GM12874 (cell line): ENCODE data around the gene STK38L.

ENCODE experiments used
- TF ChIP-seq, protein P1 (sequence below): IDR thresholded peaks from 2 replicates; pipeline ENCODE4 v1.5.1; 2011; ENCODE audit warnings: low read depth, mild to moderate bottlenecking, control low read depth, low read length, moderate library complexity; ENCODE audit not compliant: insufficient read depth

The STK38L gene

DNA sequence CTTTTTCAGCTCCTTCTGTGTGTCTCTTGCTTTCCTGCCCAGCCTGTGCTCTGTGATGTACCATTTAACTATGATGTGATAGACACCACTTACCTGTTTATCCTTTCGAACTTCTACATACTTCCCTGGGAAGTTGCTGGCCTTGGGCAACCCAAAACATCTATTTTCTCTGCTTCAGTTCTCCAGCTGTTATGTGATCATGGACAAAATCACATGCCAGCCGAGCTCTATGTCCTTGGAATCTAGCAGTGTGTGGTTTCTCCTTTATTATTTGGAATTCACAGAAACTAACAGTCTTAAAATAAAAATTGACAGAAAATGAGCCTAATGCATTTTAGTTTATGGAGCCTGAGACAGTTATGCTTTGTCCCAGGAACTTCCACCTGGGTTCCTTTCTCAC lies 111.4 kb downstream of the STK38L start:
- TF ChIP-seq, protein P1, sequence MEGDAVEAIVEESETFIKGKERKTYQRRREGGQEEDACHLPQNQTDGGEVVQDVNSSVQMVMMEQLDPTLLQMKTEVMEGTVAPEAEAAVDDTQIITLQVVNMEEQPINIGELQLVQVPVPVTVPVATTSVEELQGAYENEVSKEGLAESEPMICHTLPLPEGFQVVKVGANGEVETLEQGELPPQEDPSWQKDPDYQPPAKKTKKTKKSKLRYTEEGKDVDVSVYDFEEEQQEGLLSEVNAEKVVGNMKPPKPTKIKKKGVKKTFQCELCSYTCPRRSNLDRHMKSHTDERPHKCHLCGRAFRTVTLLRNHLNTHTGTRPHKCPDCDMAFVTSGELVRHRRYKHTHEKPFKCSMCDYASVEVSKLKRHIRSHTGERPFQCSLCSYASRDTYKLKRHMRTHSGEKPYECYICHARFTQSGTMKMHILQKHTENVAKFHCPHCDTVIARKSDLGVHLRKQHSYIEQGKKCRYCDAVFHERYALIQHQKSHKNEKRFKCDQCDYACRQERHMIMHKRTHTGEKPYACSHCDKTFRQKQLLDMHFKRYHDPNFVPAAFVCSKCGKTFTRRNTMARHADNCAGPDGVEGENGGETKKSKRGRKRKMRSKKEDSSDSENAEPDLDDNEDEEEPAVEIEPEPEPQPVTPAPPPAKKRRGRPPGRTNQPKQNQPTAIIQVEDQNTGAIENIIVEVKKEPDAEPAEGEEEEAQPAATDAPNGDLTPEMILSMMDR: no peak

DNA sequence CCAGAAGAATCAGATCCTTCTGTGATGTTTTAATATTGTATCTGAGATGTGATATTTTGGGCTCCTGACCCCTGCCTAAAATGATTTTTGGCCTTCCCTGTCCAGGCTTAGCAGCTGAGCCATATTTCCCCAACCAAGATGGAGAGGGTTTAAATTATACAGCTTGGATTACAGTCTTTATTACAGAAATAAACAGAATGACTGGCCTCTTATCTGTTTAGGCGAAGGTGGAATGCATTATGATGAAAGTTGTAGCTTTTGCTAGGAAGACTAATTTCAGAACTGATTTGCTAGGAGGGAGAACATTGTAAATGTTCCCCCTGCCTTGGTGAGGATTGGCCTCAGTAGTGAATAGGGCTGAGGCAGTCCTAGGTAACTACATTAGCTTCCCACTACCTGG lies 111.9 kb downstream of the STK38L start:
- TF ChIP-seq, protein P1: no peak

DNA sequence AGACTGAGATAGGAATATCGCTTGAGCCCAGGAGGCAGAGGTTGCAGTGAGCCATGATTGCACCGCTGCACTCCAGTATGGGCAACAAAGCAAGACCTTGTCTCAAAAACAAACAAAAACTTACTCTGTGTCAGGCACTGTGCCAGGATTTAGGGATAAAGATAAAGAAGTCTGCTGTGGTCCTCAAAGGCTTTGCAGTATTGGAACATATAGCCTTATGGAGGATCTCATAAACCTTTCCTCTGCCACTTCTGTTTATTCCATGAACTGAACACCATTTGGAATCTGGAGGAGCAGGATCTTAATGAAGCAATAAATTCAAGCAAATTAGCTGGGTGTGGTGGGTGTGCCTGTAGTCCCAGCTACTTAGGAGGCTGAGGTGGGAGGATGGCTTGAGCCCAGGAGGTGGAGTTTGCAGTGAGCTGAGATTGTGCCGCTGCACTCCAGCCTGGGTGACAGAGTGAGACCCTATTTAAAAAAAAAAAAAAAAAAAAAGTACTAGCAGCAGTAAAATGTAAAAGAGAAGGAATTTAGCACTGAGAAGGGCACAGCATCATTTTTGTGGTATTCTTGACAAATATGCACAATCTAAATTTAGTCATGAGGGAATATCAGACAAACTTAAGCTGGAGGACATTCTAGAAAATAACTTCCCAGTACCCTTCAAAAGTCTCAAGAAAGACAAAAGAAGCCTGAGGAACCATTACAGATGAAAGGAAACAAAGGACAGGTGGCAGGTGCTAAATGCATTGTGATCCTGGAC lies 115.7 kb downstream of the STK38L start:
- TF ChIP-seq, protein P1: no peak

DNA sequence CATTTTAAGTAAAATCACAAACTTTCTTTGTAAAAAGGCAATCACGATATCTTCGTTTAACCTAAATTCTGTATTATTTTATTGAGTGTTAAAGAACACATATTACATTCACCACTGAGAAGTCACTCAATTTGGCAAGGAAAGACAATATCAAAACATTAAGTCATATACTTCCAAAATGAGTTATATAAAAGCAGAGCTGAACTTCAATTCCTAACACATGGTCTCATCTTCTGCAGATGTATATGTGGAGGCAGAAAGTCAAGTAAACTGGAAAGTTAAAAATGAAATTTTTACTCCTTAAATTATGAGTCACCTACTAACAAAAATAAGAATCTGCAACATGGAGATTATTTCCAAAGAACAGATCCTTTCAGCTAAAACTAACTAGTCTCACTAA lies 117.3 kb downstream of the STK38L start:
- TF ChIP-seq, protein P1: no peak

DNA sequence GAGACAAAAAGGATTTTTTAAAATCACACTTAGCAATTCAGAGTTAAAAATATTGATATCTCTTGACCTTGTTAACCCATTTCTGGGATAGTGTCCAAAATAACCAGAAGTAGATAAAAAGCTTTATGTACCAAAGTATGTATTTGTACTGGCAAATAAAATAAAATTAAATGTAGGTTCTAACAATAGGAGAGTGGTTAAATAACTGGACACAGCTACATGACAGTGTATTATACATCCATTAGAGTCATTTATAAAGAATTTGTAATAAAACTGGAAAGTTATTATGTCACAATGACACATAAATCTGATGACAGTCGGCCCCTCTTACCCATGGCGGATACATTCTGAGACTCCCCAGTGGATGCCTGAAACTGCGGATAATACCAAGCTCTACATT lies 122.5 kb downstream of the STK38L start:
- TF ChIP-seq, protein P1: no peak

DNA sequence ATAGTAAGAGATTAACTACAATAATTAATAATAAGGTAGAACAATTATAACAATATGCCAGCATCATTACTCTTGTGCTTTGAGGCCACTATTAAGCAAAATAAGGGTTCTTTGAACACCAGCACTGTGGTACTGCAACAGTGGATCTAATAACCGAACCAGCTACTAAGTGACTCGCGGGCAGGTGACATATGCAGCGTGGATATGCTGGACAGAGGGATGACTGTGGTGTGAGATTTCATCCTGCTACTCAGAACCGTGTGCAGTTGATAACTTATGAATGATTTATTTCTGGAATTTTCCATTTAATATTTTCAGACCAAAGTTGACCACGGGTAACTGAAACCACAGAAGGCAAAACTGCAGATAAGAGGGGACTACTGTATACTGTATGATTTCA lies 123.0 kb downstream of the STK38L start:
- TF ChIP-seq, protein P1: no peak
